ENCODE measurements around the gene STK32C.

STK32C gene

DNA sequence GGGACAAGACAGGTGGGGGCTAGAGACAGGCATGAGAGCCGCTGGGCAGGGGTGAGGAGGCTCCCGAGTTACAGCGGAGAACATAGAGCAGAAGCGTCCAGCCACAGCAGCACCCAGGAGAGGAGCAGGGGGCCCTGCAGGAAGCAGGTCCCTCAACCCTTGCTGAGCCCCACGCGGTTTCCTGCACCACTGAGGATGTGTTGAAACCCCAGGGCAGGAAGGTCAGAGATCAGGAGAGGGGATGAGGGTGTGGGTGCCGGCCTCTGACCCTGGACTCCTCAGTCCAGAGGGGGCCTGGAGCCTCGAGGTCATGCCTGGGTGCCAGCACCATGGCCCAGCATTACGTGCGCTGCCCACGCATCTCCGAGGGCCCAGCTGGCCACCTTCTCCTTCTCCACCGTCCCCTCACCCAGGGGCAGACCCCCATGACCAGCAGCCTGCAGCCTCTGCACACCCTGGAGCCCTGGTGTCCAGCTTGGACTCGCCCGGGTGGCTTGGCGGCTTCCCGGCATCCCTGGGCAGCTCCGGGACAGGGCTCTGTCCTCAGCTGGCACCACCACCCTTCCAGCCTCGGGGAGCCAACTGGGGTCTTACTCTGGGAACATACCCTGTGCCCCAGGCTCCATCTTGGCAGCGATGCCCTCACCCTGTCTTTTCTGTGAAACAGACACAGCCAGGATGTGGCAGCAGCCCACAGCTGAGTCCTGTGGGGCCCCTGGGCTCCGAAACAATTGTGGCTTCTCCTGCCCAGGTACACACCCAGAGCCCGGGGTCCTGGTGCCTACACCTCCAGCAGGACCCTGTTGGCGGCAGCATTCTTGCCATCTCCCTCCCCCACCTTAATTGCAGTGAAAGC lies 52.0 kb downstream of the STK32C start:
- H3K36me3 Mint-ChIP-seq (ENCODE audit: low read depth): no peaks in the 10 kb centered on the region
- DNase-seq: no peak
- H3K27me3 Mint-ChIP-seq (ENCODE audit: low read depth, poor library complexity): peaks cover 14% of the 10 kb centered on the region
- H3K4me3 Mint-ChIP-seq: no peak overlapping the region
- H3K4me1 Mint-ChIP-seq: peaks cover 46% of the 10 kb centered on the region
- H3K9me3 Mint-ChIP-seq: no peaks in the 10 kb centered on the region
- no peak overlapping the region for H3K27ac Mint-ChIP-seq
- TF ChIP-seq CTCF (IDR thresholded peaks at IDR 0.05): no peak

- Mint-ChIP-seq H3K4me1 (peaks cover 46% of the 10 kb centered on the region), H3K27me3 (ENCODE audit: low read depth, poor library complexity) (peaks cover 14% of the 10 kb centered on the region), H3K4me3 (no peak overlapping the region), H3K27ac (no peak overlapping the region), H3K36me3 (ENCODE audit: low read depth) (no peaks in the 10 kb centered on the region), H3K9me3 (no peaks in the 10 kb centered on the region)
- no peak for TF ChIP-seq CTCF (IDR thresholded peaks at IDR 0.05)
- no peak for DNase-seq
These were observed 52.9 kb downstream of the STK32C start for GRCh38 chr10:132254841-132255240.

GRCh38 chr10:132253092-132253687 lies 54.6 kb downstream of the STK32C start:
- no peak for DNase-seq
- Mint-ChIP-seq H3K36me3 (ENCODE audit: low read depth) (no peaks in the 10 kb centered on the region), H3K4me3 (no peak overlapping the region), H3K27me3 (ENCODE audit: low read depth, poor library complexity) (peaks cover 14% of the 10 kb centered on the region), H3K27ac (no peak overlapping the region), H3K4me1 (peaks cover 39% of the 10 kb centered on the region), H3K9me3 (no peaks in the 10 kb centered on the region)
- no peak for TF ChIP-seq CTCF (IDR thresholded peaks at IDR 0.05)

- no peak for TF ChIP-seq CTCF (IDR thresholded peaks at IDR 0.05)
- Mint-ChIP-seq H3K27ac (no peak overlapping the region), H3K36me3 (ENCODE audit: low read depth) (no peaks in the 10 kb centered on the region), H3K4me1 (peaks cover 39% of the 10 kb centered on the region), H3K27me3 (ENCODE audit: low read depth, poor library complexity) (peaks cover 17% of the 10 kb centered on the region), H3K4me3 (no peak overlapping the region), H3K9me3 (no peaks in the 10 kb centered on the region)
- DNase-seq: no peak
These were observed 55.3 kb downstream of the STK32C start for GRCh38 chr10:132252412-132252811.

DNA sequence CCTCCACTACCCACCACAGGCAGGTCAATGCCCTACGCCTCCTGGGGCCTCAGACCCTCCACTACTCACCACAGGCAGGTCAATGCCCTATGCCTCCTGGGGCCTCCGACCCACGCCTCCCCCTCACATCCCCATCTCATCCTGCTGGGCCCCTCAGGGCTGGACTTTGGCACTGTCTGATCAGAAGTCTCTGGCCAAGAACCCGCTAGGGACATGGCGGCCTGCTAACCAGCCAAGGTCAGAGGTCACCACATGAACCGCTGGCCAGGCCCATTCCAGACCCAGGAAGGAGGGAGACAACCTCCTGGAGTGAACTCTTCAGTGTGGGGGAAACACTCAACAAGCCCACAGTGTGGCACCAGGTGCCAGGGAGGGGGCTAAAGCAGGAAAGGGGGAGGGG lies 55.8 kb downstream of the STK32C start:
- Mint-ChIP-seq H3K4me1 (peaks cover 39% of the 10 kb centered on the region), H3K36me3 (ENCODE audit: low read depth) (no peaks in the 10 kb centered on the region), H3K27ac (peak overlapping the region; percentile 25), H3K9me3 (no peaks in the 10 kb centered on the region), H3K4me3 (no peak overlapping the region), H3K27me3 (ENCODE audit: low read depth, poor library complexity) (peaks cover 19% of the 10 kb centered on the region)
- no peak for DNase-seq
- no peak for TF ChIP-seq CTCF (IDR thresholded peaks at IDR 0.05)

Data from nephron progenitor cell (in vitro differentiated cells).